Hippocampal formation (tissue), 2 donors: Measurements from ENCODE around the gene LBP.
"Not testable (repeated sequence)": the region's sequence is repeated elsewhere in the genome, so short reads cannot be mapped to it uniquely, and the experiment has no call there.

Experiments used
- DNase-seq, 2 donors: peaks; one replicate each; lab custom pipeline; 2025; lab: John Stamatoyannopoulos, UW

The LBP gene

DNA sequence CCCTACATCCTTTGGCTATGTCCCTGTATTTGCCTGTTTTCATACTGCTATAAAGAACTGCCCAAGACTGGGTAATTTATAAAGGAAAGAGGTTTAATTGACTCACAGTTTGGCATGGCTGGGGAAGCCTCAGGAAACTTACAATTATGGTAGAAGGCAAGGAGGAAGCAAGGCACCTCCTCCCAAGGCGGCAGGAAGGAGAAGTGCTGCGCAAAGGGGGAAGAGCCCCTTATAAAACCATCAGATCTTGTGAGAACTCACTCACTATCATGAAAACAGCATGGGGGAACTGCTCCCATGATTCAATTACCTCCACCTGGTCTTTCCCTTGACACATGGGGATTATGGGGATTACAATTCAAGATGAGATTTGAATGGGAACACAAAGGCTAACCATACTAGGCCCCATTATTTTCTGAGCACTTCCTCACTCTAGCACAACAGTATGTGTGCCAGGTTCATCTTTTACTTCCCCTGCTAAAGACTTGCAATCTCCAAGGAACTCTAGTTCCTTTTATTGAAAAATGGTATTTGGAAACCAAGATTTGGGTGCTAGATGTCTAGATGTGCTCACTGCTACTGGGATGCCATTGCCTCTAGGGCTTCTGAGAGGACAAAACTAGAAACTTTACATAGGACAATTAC is 49.6 kb downstream of the LBP start:
- not testable (repeated sequence) for DNase-seq

GRCh38 chr20:38402089-38402488 is 55.8 kb downstream of the LBP start:
- DNase-seq: no peak

DNA sequence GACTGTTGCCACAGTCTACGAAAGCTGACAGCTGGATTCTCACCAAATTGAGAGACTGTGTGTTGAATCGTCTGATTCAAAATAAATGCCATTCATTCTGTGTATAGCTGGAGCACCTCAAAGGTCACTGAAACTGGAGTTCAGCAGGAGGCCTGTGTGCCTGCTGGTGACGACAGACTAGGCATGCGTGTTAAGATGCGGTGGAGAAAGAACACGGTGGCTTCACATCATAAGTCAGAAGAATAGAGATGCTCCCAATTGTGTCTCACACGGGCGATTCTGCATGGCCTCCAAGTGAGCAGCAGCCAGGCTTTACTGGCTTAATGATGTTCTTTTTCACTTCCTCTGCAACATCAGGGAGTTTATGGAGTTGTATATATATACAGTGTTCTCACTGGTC is 56.5 kb downstream of the LBP start:
- no peak for DNase-seq

DNA sequence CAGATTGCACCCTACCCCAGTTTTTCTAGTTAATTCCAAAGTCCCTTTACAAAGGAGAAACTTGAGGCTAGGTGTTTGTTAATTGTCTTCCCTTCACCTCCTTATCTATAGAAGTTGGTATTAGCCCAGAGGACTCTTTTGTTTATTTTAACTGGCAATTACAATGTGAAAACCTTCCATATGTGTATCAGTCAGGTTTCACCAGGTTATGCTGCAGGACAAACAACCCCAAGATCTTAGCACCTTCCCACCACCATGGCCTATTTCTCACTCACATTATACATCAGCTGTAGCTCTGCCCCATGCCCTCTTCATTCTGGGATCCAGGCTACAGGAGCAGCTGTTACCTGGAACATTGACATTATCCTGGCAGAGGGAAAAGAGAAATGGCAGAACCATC is 57.7 kb downstream of the LBP start:
- no peak for DNase-seq

GRCh38 chr20:38405132-38405531 is 58.9 kb downstream of the LBP start:
- no peak for DNase-seq

GRCh38 chr20:38406476-38406875 is 60.2 kb downstream of the LBP start:
- no peak for DNase-seq

GRCh38 chr20:38407321-38407720 is 61.0 kb downstream of the LBP start:
- DNase-seq: no peak

DNA sequence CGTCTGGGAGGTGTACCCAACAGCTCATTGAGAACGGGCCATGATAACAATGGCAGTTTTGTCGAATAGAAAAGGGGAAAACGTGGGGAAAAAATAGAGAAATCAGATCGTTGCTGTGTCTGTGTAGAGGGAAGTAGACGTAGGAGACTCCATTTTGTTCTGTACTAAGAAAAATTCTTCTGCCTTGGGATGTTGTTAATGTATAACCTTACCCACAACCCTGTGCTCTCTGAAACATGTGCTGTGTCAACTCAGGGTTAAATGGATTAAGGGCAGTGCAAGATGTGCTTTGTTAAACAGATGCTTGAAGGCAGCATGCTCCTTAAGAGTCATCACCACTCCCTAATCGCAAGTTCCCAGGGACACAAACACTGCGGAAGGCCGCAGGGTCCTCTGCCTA is 61.5 kb downstream of the LBP start:
- DNase-seq: not testable (repeated sequence)

DNA sequence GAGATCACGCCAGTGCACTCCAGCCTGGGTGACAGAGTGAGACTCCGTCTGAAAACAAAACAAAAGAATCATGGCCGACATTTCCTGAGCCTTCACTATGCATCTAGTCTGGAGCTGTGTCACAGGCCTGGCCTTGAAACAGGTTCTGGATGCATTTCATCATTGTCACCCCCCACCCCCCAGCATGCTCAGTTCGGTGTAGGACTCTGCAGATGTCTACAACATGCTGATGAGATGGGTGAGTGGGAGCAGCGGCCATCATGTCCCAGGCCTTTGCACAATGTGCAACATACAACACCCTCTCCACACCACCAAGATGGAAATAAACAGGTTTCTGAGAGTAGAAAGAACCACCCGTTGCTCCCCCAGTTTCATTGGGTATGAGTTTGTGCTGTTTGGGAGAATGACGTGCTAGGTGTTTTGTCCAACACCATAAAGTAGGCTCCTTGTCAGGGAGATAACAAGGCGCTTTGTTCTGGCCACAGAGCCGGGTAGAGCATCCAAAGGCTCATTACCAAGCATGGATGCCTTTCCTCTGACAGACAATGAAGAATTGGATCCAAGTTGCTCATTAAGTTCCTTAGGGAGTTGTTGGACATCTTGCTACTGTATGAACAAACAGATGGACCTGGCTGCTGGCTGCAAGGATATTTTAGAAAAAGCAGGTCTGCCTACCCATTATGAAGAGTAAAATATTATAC is 66.7 kb downstream of the LBP start:
- peak in 1 of 2 donors; percentile 12 for DNase-seq

GRCh38 chr20:38414769-38415450 is 68.6 kb downstream of the LBP start:
- DNase-seq: no peak

- DNase-seq: peak; percentile 20 to 26
These were observed 72.4 kb downstream of the LBP start for GRCh38 chr20:38418509-38419204.

DNA sequence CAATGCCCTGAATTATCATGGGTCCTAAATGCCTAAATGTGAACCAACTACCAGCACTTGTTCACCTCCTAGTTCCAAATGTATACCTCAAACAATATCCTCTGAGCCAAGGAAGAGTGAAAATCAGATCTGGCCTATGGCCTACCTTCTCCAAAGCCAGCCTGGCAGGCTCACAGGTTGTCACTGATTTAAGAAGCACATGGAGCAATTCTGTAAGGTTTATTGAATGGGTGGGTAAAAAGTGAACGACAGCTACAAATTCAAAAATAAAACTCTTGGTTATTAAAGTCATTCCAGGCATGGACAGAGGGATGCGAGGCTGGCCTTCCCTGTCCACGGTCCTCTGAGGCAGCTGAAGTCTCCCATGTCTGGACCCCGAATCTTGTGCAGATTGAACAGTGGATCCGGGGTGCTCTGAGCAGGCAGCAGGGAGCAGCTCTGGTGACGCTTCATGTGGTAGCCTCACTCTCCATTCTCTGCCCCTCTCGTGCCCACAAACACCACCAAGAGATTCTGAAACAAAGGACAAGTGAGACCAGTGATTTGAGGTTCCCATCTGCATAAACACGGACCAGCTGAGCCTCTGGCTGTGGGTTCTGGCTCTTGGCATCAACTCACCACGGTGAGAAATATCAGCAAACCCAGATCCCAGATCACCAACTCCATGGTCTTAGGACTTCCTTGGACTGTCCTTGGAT is 74.3 kb downstream of the LBP start:
- no peak for DNase-seq

DNA sequence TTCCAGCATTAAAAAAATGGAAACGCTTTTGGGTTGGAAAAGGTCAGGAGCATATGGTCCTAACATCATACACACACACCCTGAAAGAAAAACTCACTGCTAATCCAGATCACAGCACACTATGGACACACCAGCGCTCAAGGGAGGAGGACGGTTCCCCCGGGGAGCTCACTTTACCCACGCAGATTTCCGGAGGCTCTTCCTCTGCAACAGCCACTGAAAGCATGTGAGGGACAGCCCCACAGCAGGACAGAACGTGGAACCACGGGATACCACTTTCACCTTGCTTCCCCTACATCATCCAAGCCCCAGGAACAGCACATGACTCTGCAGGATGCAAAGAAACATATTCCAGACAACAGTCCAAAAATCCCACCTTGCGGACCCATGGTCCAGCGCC is 75.6 kb downstream of the LBP start:
- no peak for DNase-seq

- DNase-seq: no peak
These were observed 77.3 kb downstream of the LBP start for GRCh38 chr20:38423541-38423940.

DNA sequence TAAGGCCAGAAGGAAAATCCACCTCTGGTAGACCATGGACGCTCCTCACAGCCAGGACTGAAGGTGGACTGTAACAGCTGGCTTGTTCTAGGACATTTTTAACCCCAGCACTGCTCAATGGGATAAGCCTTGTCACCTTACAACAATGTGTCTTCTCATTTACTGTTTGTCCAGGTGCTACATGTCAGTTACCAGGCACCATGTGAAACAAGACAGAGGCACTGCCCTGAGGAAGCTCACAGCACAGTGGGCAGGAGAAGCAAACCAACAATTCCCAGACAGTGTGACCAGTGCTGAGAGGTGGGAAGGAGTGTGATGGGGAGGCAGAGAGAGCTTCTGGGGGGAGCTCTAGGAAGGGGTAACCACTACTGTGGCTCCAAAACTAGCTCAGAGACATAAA is 78.1 kb downstream of the LBP start:
- DNase-seq: no peak

GRCh38 chr20:38426006-38426897 is 80.0 kb downstream of the LBP start:
- no peak for DNase-seq
